ENCODE data around the gene USP5.

DNA sequence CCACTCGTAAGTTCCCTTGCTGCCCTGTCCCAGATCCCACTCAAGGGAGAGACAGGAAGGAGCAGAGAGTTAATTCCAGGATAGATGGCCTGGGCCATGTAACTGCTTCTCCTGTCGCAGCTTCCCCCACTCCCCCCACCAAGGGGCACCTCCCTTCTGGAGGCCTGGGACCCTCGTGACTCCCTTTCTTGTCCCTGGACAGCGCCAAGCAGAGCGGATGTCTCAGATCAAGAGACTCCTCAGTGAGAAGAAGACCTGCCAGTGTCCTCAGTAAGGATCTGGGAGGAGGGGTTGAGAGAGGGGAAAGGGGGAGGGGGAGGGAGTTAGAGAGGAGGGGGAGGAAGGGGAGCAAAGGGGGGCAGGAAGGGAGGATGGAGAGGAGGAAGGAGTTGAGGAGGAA, 33.3 kb upstream of the USP5 start:
- TF ChIP-seq, protein P1, sequence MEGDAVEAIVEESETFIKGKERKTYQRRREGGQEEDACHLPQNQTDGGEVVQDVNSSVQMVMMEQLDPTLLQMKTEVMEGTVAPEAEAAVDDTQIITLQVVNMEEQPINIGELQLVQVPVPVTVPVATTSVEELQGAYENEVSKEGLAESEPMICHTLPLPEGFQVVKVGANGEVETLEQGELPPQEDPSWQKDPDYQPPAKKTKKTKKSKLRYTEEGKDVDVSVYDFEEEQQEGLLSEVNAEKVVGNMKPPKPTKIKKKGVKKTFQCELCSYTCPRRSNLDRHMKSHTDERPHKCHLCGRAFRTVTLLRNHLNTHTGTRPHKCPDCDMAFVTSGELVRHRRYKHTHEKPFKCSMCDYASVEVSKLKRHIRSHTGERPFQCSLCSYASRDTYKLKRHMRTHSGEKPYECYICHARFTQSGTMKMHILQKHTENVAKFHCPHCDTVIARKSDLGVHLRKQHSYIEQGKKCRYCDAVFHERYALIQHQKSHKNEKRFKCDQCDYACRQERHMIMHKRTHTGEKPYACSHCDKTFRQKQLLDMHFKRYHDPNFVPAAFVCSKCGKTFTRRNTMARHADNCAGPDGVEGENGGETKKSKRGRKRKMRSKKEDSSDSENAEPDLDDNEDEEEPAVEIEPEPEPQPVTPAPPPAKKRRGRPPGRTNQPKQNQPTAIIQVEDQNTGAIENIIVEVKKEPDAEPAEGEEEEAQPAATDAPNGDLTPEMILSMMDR (IDR thresholded peaks at IDR 0.05), result no peak
- TF ChIP-seq POLR2A (IDR thresholded peaks at IDR 0.05), result no peak
